GM23248 (cell line): Measurements from ENCODE around the gene DCTN1. TPM values are rescaled to one million over a fixed set of nuclear protein-coding genes. Genes with fewer than 3 reads are reported as not detected.

ENCODE experiments used
- DNase-seq: peaks from one replicate; pipeline ENCODE4 v3.0.0-alpha.2; 2015
- H2AFZ ChIP-seq: fragments of 200-600 bp; sonication (generic); 2 replicates; pipeline ENCODE4 v1.6.1; 2016; ENCODE audit warnings: antibody characterized with exemption
- H3F3A ChIP-seq: fragments of 200-600 bp; sonication (generic); 2 replicates; pipeline ENCODE4 v1.6.1; 2016; ENCODE audit warnings: mild to moderate bottlenecking, antibody characterized with exemption, mixed run types; ENCODE audit not compliant: insufficient read depth
- H3K27ac ChIP-seq: fragments of 200-600 bp; sonication (generic); 2 replicates; pipeline ENCODE4 v1.5.1; 2016; ENCODE audit warnings: mild to moderate bottlenecking
- H3K27me3 ChIP-seq: fragments of 200-600 bp; sonication (generic); replicated peaks from 2 replicates; pipeline ENCODE4 v1.6.1; 2016; ENCODE audit warnings: mild to moderate bottlenecking; ENCODE audit not compliant: insufficient read depth
- H3K36me3 ChIP-seq: fragments of 200-600 bp; sonication (generic); 2 replicates; pipeline ENCODE4 v1.6.1; 2016; ENCODE audit warnings: low read depth, mild to moderate bottlenecking
- H3K4me1 ChIP-seq: fragments of 200-600 bp; sonication (generic); 2 replicates; pipeline ENCODE4 v1.6.1; 2016; ENCODE audit warnings: mild to moderate bottlenecking; ENCODE audit not compliant: insufficient read depth
- H3K4me2 ChIP-seq: fragments of 200-600 bp; sonication (generic); one replicate; pipeline ENCODE4 v1.6.1; 2016; ENCODE audit warnings: mild to moderate bottlenecking; ENCODE audit not compliant: unreplicated experiment
- H3K4me3 ChIP-seq: fragments of 200-600 bp; sonication (generic); 2 replicates; pipeline ENCODE4 v1.5.1; 2016; ENCODE audit warnings: mild to moderate bottlenecking
- H3K79me2 ChIP-seq: fragments of 200-600 bp; sonication (generic); 2 replicates; pipeline ENCODE4 v1.6.1; 2016; ENCODE audit warnings: mild to moderate bottlenecking; ENCODE audit not compliant: insufficient read depth
- H3K9ac ChIP-seq: fragments of 200-600 bp; sonication (generic); 2 replicates; pipeline ENCODE4 v1.6.1; 2016; ENCODE audit warnings: mild to moderate bottlenecking
- H3K9me2 ChIP-seq: fragments of 200-600 bp; sonication (generic); 2 replicates; pipeline ENCODE4 v1.6.1; 2016; ENCODE audit warnings: mixed run types, mild to moderate bottlenecking, moderate library complexity; ENCODE audit not compliant: insufficient read depth
- H3K9me3 ChIP-seq: fragments of 200-600 bp; sonication (generic); one replicate; pipeline ENCODE4 v1.6.1; 2017; ENCODE audit warnings: low read depth
- H4K20me1 ChIP-seq: fragments of 200-600 bp; sonication (generic); 2 replicates; pipeline ENCODE4 v1.6.0; 2016; ENCODE audit not compliant: insufficient read depth
- EZH2 ChIP-seq: fragments of 200-600 bp; sonication (generic); IDR thresholded peaks from 2 replicates; pipeline ENCODE4 v1.6.1; 2018; ENCODE audit warnings: antibody characterized with exemption, mild to moderate bottlenecking; ENCODE audit not compliant: insufficient read depth, poor library complexity, severe bottlenecking
- EZH2phosphoT487 ChIP-seq: fragments of 200-600 bp; sonication (generic); IDR thresholded peaks from 2 replicates; pipeline ENCODE4 v1.6.1; 2018; ENCODE audit warnings: antibody characterized with exemption, moderate library complexity, mild to moderate bottlenecking, low read depth; ENCODE audit not compliant: insufficient read depth
- WGBS, 2 experiments: methylation state at CpG; one replicate each; pipeline ENCODE4 v1.1.6; 2015 to 2017; ENCODE audit warnings: low lambda C conversion rate in 2 of 2, low coverage in 1 of 2; ENCODE audit errors: missing lambda C conversion rate in 2 of 2; 5-methylcytosine and 5-hydroxymethylcytosine counted together
- in situ Hi-C: fragments of 300-500 bp; cut with MboI; formaldehyde crosslinking; loops from 2 replicates; pipeline ENCODE4 v1.15.0; 2020
- polyA plus RNA-seq: library from polyadenylated mRNA; unstranded; fragments of >200 nt; fragmentation: Nextera tagmentation; extraction: Ambion mirVana; gene quantifications from 2 replicates; pipeline ENCODE4 v1.2.1, GENCODE V29; 2016
- small RNA-seq: library from RNA; depleted of rRNA; stranded (forward); fragments of <200 nt; gene quantifications from one replicate; pipeline ENCODE3, GENCODE V24; 2014; ENCODE audit warnings: low read depth, low replicate concordance
- total RNA-seq: library from RNA; depleted of rRNA; stranded (reverse); fragments of >200 nt; shearing (Covaris generic); gene quantifications from 2 replicates; pipeline ENCODE4 v1.2.3, GENCODE V29; 2014; rRNA removed

Gene DCTN1
- total and polyA plus RNA-seq, 2 experiments from 2014 or later: 169 to 176 TPM

DNA sequence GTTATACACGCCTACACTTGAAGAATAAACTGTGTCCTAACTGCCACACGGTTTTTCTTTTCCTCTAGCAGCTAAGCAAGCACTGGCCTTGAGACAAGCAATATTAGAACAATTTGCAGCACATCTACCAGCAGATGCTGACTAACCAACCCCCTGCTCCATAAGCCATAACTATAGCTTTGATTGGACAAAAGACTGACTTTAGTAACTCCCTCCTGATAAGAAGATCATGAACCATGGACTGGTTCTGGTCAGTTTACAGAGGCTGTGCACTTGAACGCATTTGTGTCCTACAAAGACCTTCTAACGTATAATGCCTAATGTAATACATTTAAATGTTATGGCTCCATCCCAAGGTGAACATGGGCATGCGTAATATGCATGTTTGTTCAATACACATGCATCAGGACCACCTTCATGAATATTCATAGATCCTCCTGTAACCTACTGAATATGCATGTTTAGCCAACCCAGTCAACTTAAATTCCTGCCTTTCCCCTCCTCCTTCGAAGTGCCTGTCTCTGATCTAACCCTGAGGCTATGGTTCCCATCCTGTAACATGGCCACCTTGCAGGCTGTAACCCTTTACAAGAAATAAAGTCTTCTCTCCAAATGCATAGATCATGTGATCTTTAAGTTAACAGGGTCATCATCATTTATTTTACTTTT is 63.4 kb downstream of the DCTN1 start:
- H3K27me3 ChIP-seq: no peaks in the 10 kb centered on the region
- in situ Hi-C loops: no loop called here
- no peak overlapping the region for H3K9ac ChIP-seq
- H4K20me1 ChIP-seq: no peaks in the 10 kb centered on the region
- H3K4me3 ChIP-seq: no peak overlapping the region
- TF ChIP-seq EZH2phosphoT487 (no peak), EZH2 (no peak)
- H3K36me3 ChIP-seq: no peaks in the 10 kb centered on the region
- no peaks in the 10 kb centered on the region for H3K79me2 ChIP-seq
- no peaks in the 10 kb centered on the region for H3K4me1 ChIP-seq
- DNase-seq: no peak
- no peak overlapping the region for H3K4me2 ChIP-seq
- no peaks in the 10 kb centered on the region for H3K9me3 ChIP-seq
- no peaks in the 10 kb centered on the region for H3F3A ChIP-seq
- no peak overlapping the region for H2AFZ ChIP-seq
- 47 to 48% methylated on average over 6 of the region's 6 CpGs for WGBS, 2 experiments
- no peaks in the 10 kb centered on the region for H3K9me2 ChIP-seq
- no peak overlapping the region for H3K27ac ChIP-seq

DNA sequence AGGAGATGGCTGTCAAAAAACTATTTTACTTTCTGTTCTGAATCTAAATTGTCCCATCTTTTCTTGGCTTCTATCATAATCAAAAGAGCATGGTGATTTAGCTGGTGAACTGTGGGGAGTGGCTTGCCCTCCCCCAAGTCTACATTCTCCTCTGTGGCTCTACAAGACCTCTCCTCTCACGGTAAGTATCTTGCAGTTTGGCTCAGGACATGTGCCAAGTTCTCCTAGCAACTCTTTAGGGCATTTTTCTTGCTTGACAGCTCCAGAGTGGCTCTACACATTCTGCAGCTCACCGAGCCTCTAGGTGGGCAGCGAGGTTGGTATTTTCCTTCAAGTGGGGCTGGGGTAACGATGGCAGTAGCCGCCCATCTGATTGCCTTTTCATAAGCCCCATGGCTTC is 66.0 kb downstream of the DCTN1 start:
- no peak for DNase-seq
- no peaks in the 10 kb centered on the region for H3K4me1 ChIP-seq
- no peaks in the 10 kb centered on the region for H4K20me1 ChIP-seq
- in situ Hi-C loops: no loop called here
- H3K9ac ChIP-seq: no peak overlapping the region
- no peaks in the 10 kb centered on the region for H3K9me2 ChIP-seq
- H3K9me3 ChIP-seq: peaks cover 2% of the 10 kb centered on the region
- no peaks in the 10 kb centered on the region for H3F3A ChIP-seq
- TF ChIP-seq EZH2: no peak
- no peak for TF ChIP-seq EZH2phosphoT487
- H3K4me3 ChIP-seq: no peak overlapping the region
- H2AFZ ChIP-seq: no peak overlapping the region
- H3K4me2 ChIP-seq: no peak overlapping the region
- H3K27me3 ChIP-seq: no peaks in the 10 kb centered on the region
- H3K36me3 ChIP-seq: no peaks in the 10 kb centered on the region
- H3K27ac ChIP-seq: no peak overlapping the region
- 67 to 68% methylated on average over 5 of the region's 5 CpGs for WGBS, 2 experiments
- H3K79me2 ChIP-seq: no peaks in the 10 kb centered on the region

DNA sequence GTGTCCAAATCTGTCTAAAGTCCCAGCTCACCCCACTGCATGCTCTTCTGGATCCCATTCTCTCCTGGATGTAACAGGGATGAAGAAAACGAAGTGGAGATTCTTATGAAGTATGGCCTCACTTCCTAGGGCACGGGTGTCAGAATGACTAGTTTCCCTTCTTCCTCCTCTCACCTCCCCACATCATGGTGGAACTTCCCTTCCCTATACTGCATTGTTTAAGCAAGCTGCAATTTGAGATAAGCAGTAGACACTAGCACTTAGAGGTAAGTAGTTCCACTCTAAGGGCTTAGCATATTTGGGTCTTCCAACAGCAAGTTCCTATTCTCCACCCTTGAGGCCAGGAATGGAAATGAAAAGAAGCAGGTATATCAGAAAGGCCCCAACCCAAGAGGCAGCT is 66.6 kb downstream of the DCTN1 start:
- Histone ChIP-seq H3K27me3 (no peaks in the 10 kb centered on the region), H3K4me2 (no peak overlapping the region), H3K9ac (no peak overlapping the region), H3K36me3 (no peaks in the 10 kb centered on the region), H3K27ac (no peak overlapping the region), H3K4me3 (no peak overlapping the region), H2AFZ (no peak overlapping the region), H4K20me1 (no peaks in the 10 kb centered on the region), H3K79me2 (no peaks in the 10 kb centered on the region), H3K4me1 (no peaks in the 10 kb centered on the region), H3F3A (no peaks in the 10 kb centered on the region), H3K9me2 (no peaks in the 10 kb centered on the region), H3K9me3 (peaks cover 2% of the 10 kb centered on the region)
- no peak for TF ChIP-seq EZH2
- no peak for TF ChIP-seq EZH2phosphoT487
- no peak for DNase-seq
- WGBS, 2 experiments: 26 to 37% methylated on average over 2 of the region's 2 CpGs
- in situ Hi-C loops: no loop called here

DNA sequence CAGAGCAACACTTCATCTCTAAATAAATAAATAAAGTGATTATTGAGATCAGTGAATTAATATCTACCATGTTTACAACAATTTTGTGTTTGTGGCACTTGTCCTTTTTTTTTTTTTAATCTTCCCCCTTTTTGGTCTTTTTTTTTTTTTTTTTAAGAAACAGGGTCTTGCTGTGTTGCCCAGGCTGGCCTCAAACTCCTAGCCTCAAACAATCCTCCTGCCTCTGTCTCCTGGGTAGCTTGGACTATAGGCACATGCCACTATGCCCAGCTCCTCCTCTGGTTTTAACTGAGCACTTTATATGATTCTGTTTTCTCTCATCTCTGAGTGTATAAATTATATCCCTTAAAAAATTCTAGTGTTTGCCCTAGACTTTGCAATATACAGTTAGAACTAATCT is 67.2 kb downstream of the DCTN1 start:
- H3K9ac ChIP-seq: no peak overlapping the region
- peaks cover 2% of the 10 kb centered on the region for H3K9me3 ChIP-seq
- H4K20me1 ChIP-seq: no peaks in the 10 kb centered on the region
- no peaks in the 10 kb centered on the region for H3K9me2 ChIP-seq
- H3K36me3 ChIP-seq: no peaks in the 10 kb centered on the region
- no peak overlapping the region for H3K4me2 ChIP-seq
- no peak overlapping the region for H3K27ac ChIP-seq
- H3K79me2 ChIP-seq: no peaks in the 10 kb centered on the region
- no peaks in the 10 kb centered on the region for H3K4me1 ChIP-seq
- no peak overlapping the region for H2AFZ ChIP-seq
- H3F3A ChIP-seq: no peaks in the 10 kb centered on the region
- no peaks in the 10 kb centered on the region for H3K27me3 ChIP-seq
- no peak overlapping the region for H3K4me3 ChIP-seq
- no peak for DNase-seq
- TF ChIP-seq EZH2: no peak
- no peak for TF ChIP-seq EZH2phosphoT487
- in situ Hi-C loops: no loop called here

Small RNA genes lying within 50 kb of the gene (small RNA-seq; reads per million reads assigned to genes)
- not detected for gene RNU6-542P
- gene TAF13P2: not detected

Other genes starting within 250 kb of the DCTN1 start
- 46.2 and 63.7 TPM in 2 replicates for gene BOLA3, start 232.4 kb downstream of the DCTN1 start, total RNA-seq
- 104 and 109 TPM in 2 replicates for gene BOLA3, start 232.4 kb downstream of the DCTN1 start, polyA plus RNA-seq
- gene MOB1A, start 201.4 kb downstream of the DCTN1 start, total RNA-seq: 120 and 139 TPM in 2 replicates
- gene MOB1A, start 201.4 kb downstream of the DCTN1 start, polyA plus RNA-seq: 92.2 and 105 TPM in 2 replicates
- 211 and 215 TPM in 2 replicates for gene MTHFD2, start 181.7 kb downstream of the DCTN1 start, total RNA-seq
- 139 and 144 TPM in 2 replicates for gene MTHFD2, start 181.7 kb downstream of the DCTN1 start, polyA plus RNA-seq
- gene SLC4A5, start 36.9 kb downstream of the DCTN1 start, total RNA-seq: 0.32 and 0.38 TPM in 2 replicates
- 0.35 TPM in 1 of 2 replicates, not detected in the other for gene SLC4A5, start 36.9 kb downstream of the DCTN1 start, polyA plus RNA-seq
- gene C2orf81, start 41.3 kb upstream of the DCTN1 start, total RNA-seq: 1.6 and 3.5 TPM in 2 replicates
- gene C2orf81, start 41.3 kb upstream of the DCTN1 start, polyA plus RNA-seq: 6.0 TPM in 2 replicates
- 33.4 and 45.0 TPM in 2 replicates for gene WDR54, start 41.4 kb upstream of the DCTN1 start, total RNA-seq
- 50.8 and 53.3 TPM in 2 replicates for gene WDR54, start 41.4 kb upstream of the DCTN1 start, polyA plus RNA-seq
- gene RTKN, start 61.6 kb upstream of the DCTN1 start, total RNA-seq: 13.5 and 17.5 TPM in 2 replicates
- 13.0 and 14.5 TPM in 2 replicates for gene RTKN, start 61.6 kb upstream of the DCTN1 start, polyA plus RNA-seq
- gene INO80B, start 74.8 kb upstream of the DCTN1 start, total RNA-seq: 10.9 and 32.5 TPM in 2 replicates
- 3.8 and 4.9 TPM in 2 replicates for gene INO80B, start 74.8 kb upstream of the DCTN1 start, polyA plus RNA-seq
- 37.9 and 58.7 TPM in 2 replicates for gene WBP1, start 78.1 kb upstream of the DCTN1 start, total RNA-seq
- 42.4 and 47.1 TPM in 2 replicates for gene WBP1, start 78.1 kb upstream of the DCTN1 start, polyA plus RNA-seq
- gene MOGS, start 85.1 kb upstream of the DCTN1 start, total RNA-seq: 55.7 and 58.6 TPM in 2 replicates
- gene MOGS, start 85.1 kb upstream of the DCTN1 start, polyA plus RNA-seq: 14.5 and 16.8 TPM in 2 replicates
- 14.8 and 18.5 TPM in 2 replicates for gene MRPL53, start 92.4 kb upstream of the DCTN1 start, total RNA-seq
- 69.2 and 71.0 TPM in 2 replicates for gene MRPL53, start 92.4 kb upstream of the DCTN1 start, polyA plus RNA-seq
- gene CCDC142, start 102.7 kb upstream of the DCTN1 start, total RNA-seq: 5.1 and 12.8 TPM in 2 replicates
- gene CCDC142, start 102.7 kb upstream of the DCTN1 start, polyA plus RNA-seq: 6.4 and 6.8 TPM in 2 replicates
- gene TTC31, start 102.8 kb upstream of the DCTN1 start, total RNA-seq: 15.9 and 17.7 TPM in 2 replicates
- 14.2 and 20.4 TPM in 2 replicates for gene TTC31, start 102.8 kb upstream of the DCTN1 start, polyA plus RNA-seq
- gene LBX2, start 119.3 kb upstream of the DCTN1 start, total RNA-seq: 0.38 and 4.6 TPM in 2 replicates
- gene LBX2, start 119.3 kb upstream of the DCTN1 start, polyA plus RNA-seq: 0.87 and 1.1 TPM in 2 replicates
- gene PCGF1, start 127.4 kb upstream of the DCTN1 start, total RNA-seq: 15.6 and 24.1 TPM in 2 replicates
- gene PCGF1, start 127.4 kb upstream of the DCTN1 start, polyA plus RNA-seq: 23.5 and 24.8 TPM in 2 replicates
- gene TLX2, start 134.1 kb upstream of the DCTN1 start, total RNA-seq: not detected in 2 replicates
- not detected in 2 replicates for gene TLX2, start 134.1 kb upstream of the DCTN1 start, polyA plus RNA-seq
- not detected in 2 replicates for gene DQX1, start 145.9 kb upstream of the DCTN1 start, total RNA-seq
- gene DQX1, start 145.9 kb upstream of the DCTN1 start, polyA plus RNA-seq: not detected in 2 replicates
- 114 and 119 TPM in 2 replicates for gene AUP1, start 149.4 kb upstream of the DCTN1 start, total RNA-seq
- gene AUP1, start 149.4 kb upstream of the DCTN1 start, polyA plus RNA-seq: 119 and 122 TPM in 2 replicates
- 23.0 and 35.2 TPM in 2 replicates for gene HTRA2, start 149.6 kb upstream of the DCTN1 start, total RNA-seq
- 33.6 and 34.0 TPM in 2 replicates for gene HTRA2, start 149.6 kb upstream of the DCTN1 start, polyA plus RNA-seq
- 52.4 and 56.9 TPM in 2 replicates for gene LOXL3, start 173.6 kb upstream of the DCTN1 start, total RNA-seq
- gene LOXL3, start 173.6 kb upstream of the DCTN1 start, polyA plus RNA-seq: 55.2 and 57.2 TPM in 2 replicates
- 32.2 and 40.3 TPM in 2 replicates for gene DOK1, start 174.4 kb upstream of the DCTN1 start, total RNA-seq
- gene DOK1, start 174.4 kb upstream of the DCTN1 start, polyA plus RNA-seq: 32.6 and 36.2 TPM in 2 replicates